Endothelial cell of umbilical vein (primary cell): ENCODE measurements around the gene GRM7. TPM values are rescaled to one million over a fixed set of nuclear protein-coding genes. Genes with fewer than 3 reads are reported as not detected.

ENCODE experiments used
- BruUV-seq: library from RNA; stranded (reverse); fragments of 400-500 nt; replicated peaks from 2 replicates; lab custom pipeline; 2021; lab: Mats Ljungman, UMichigan
- CTCF ChIA-PET: fragments of 300-600, 350-600 bp; sonication (Branson Sonifier 250); formaldehyde crosslinking; loops from one replicate; lab custom pipeline; 2021; ENCODE audit warnings: antibody characterized with exemption, inconsistent platforms; lab: Charles Lee
- POLR2A ChIA-PET: fragments of 300-600, 350-600 bp; sonication (Branson Sonifier 250); formaldehyde crosslinking; loops from one replicate; lab custom pipeline; 2021; ENCODE audit warnings: antibody characterized with exemption, inconsistent platforms; lab: Charles Lee
- DNase-seq: peaks from one replicate; pipeline ENCODE4 v3.0.0-alpha.2; 2011; ENCODE audit warnings: low read depth, low spot score
- FAIRE-seq: peaks from 2 replicates; lab custom pipeline; 2011; peaks lifted over from hg19 to GRCh38; lab: Jason Lieb, UNC
- H2AFZ ChIP-seq: 2 replicates; pipeline ENCODE4 v1.6.0; 2012; ENCODE audit warnings: low read depth, low read length, control low read depth, inconsistent platforms
- H3K27ac ChIP-seq: 2 replicates; pipeline ENCODE4 v1.5.1; 2011; ENCODE audit warnings: low read depth, mild to moderate bottlenecking, control low read depth, low read length, moderate library complexity; ENCODE audit not compliant: insufficient read depth
- H3K27me3 ChIP-seq, 2 experiments: 2 replicates each; pipeline versions ENCODE4 v1.6.0 to v1.6.1; 2011; ENCODE audit warnings: low read length in 2 of 2, mixed read lengths in 1 of 2; ENCODE audit not compliant: control insufficient read depth in 2 of 2, insufficient read depth in 2 of 2
- H3K36me3 ChIP-seq, 2 experiments: 2 replicates in 1 of 2; 3 replicates in 1 of 2; pipeline ENCODE4 v1.5.1; 2011; ENCODE audit warnings: low read length in 2 of 2, mild to moderate bottlenecking in 1 of 2, moderate library complexity in 1 of 2; ENCODE audit not compliant: control insufficient read depth in 2 of 2, insufficient read depth in 2 of 2; ENCODE audit errors: extremely low read depth in 1 of 2
- H3K4me1 ChIP-seq: 3 replicates; pipeline ENCODE4 v1.5.1; 2011; ENCODE audit warnings: mild to moderate bottlenecking, low read length; ENCODE audit not compliant: control insufficient read depth, insufficient read depth; ENCODE audit errors: extremely low read depth
- H3K4me2 ChIP-seq: 2 replicates; pipeline ENCODE4 v1.6.1; 2011; ENCODE audit warnings: low read length, control low read depth, mixed read lengths; ENCODE audit not compliant: insufficient read depth
- H3K4me3 ChIP-seq, 3 experiments: fragments of 200-600 bp in 1 of 3; sonication (generic), shearing (Covaris generic) in 1 of 3; replicated peaks in 1 of 3; 2 replicates each; pipeline ENCODE4 v1.5.1; 2011 to 2016; ENCODE audit warnings: control low read depth in 3 of 3, low read length in 3 of 3, mild to moderate bottlenecking in 2 of 3, inconsistent platforms in 1 of 3, low read depth in 1 of 3, moderate library complexity in 1 of 3; ENCODE audit not compliant: insufficient read depth in 1 of 3
- H3K79me2 ChIP-seq: 2 replicates; pipeline ENCODE4 v1.6.0; 2012; ENCODE audit warnings: low read length, inconsistent platforms; ENCODE audit not compliant: control insufficient read depth, insufficient read depth
- H3K9ac ChIP-seq: replicated peaks from 2 replicates; pipeline ENCODE3; 2011; ENCODE audit warnings: low read length, control low read depth; ENCODE audit not compliant: insufficient read depth; ENCODE audit errors: extremely low read depth
- H3K9me1 ChIP-seq: replicated peaks from 3 replicates; pipeline ENCODE4 v1.6.0; 2011; ENCODE audit warnings: mild to moderate bottlenecking, low read length; ENCODE audit not compliant: control insufficient read depth, insufficient read depth; ENCODE audit errors: extremely low read depth
- H3K9me3 ChIP-seq: replicated peaks from 2 replicates; pipeline ENCODE4 v1.5.1; 2012; ENCODE audit warnings: low read length, inconsistent platforms; ENCODE audit not compliant: control insufficient read depth, insufficient read depth
- H4K20me1 ChIP-seq: replicated peaks from 2 replicates; pipeline ENCODE3; 2011; ENCODE audit warnings: mild to moderate bottlenecking, low read length; ENCODE audit not compliant: control insufficient read depth, insufficient read depth; ENCODE audit errors: extremely low read depth
- EZH2 ChIP-seq: IDR thresholded peaks from 2 replicates; pipeline ENCODE4 v1.6.1; 2012; ENCODE audit warnings: borderline replicate concordance, low read depth, mild to moderate bottlenecking, moderate library complexity, low read length, inconsistent platforms; ENCODE audit not compliant: severe bottlenecking
- FOS ChIP-seq: IDR thresholded peaks from 2 replicates; pipeline ENCODE4 v1.6.1; 2011; ENCODE audit warnings: mild to moderate bottlenecking, low read length, moderate library complexity, borderline replicate concordance; ENCODE audit not compliant: insufficient read depth
- GATA2 ChIP-seq: IDR thresholded peaks from 2 replicates; pipeline ENCODE4 v1.7.0; 2011; ENCODE audit warnings: low read depth, mild to moderate bottlenecking, moderate library complexity, mixed read lengths, low read length; ENCODE audit not compliant: insufficient read length, insufficient read depth
- JUN ChIP-seq: IDR thresholded peaks from 2 replicates; pipeline ENCODE4 v1.6.1; 2011; ENCODE audit warnings: borderline replicate concordance, low read depth; ENCODE audit not compliant: insufficient read length, insufficient read depth
- MYC ChIP-seq: IDR thresholded peaks from one replicate; pipeline ENCODE4 v1.6.1; 2011; ENCODE audit warnings: mild to moderate bottlenecking, low read depth, low read length
- POLR2A ChIP-seq: IDR thresholded peaks from 2 replicates; pipeline ENCODE4 v1.6.1; 2012; ENCODE audit warnings: low read depth, mild to moderate bottlenecking, control low read depth, low read length
- POLR2AphosphoS5 ChIP-seq: IDR thresholded peaks from 2 replicates; pipeline ENCODE4 v1.6.1; 2012; ENCODE audit warnings: low read depth, mild to moderate bottlenecking, control low read depth, low read length, moderate library complexity; ENCODE audit not compliant: insufficient read depth
- dilution Hi-C: fragments of 300-500 bp; cut with MboI; formaldehyde crosslinking; loops from one replicate; pipeline ENCODE4 v1.15.0; 2019; ENCODE audit warnings: low sequenced_read_pairs; ENCODE audit not compliant: extremely low pct_ligation_motif_present
- intact Hi-C: fragments of 100-400 bp; cut with micrococcal nuclease; formaldehyde crosslinking; loops from one replicate; pipeline ENCODE4 v1.10.0; 2022
- polyA plus RNA-seq, 4 experiments: library from polyadenylated mRNA; depleted of rRNA in 3 of 4; stranded (reverse) in 3 of 4; unstranded in 1 of 4; fragments of >200 nt; gene quantifications; 2 replicates each; pipeline versions ENCODE4 v1.2.1 to v1.2.3, GENCODE V29; 2011 to 2012; ENCODE audit warnings: missing spikeins in 1 of 4
- total RNA-seq: library from RNA; stranded (reverse); gene quantifications from 2 replicates; pipeline ENCODE4 v1.2.3, GENCODE V29; 2021
- TF ChIP-seq, protein P1 (sequence below), 2 donors: IDR thresholded peaks; 1 replicate in 1 of 2; 2 replicates in 1 of 2; pipeline ENCODE4 v1.5.1; 2011; ENCODE audit warnings: low read length in 2 of 2, mild to moderate bottlenecking in 2 of 2, moderate library complexity in 2 of 2, control low read depth in 1 of 2, inconsistent platforms in 1 of 2, low read depth in 1 of 2; ENCODE audit not compliant: insufficient read depth in 1 of 2; ENCODE audit errors: extremely low read depth in 1 of 2
- TF ChIP-seq, protein P2 (sequence below): IDR thresholded peaks from 2 replicates; pipeline ENCODE4 v1.6.1; 2011; ENCODE audit not compliant: insufficient read depth, insufficient read length

The GRM7 gene
- total and polyA plus RNA-seq, 2 donors (not counting 3 experiments of a cell fraction or from before 2014, with no cell fraction given) = 0.12 TPM; not detected in 1

DNA sequence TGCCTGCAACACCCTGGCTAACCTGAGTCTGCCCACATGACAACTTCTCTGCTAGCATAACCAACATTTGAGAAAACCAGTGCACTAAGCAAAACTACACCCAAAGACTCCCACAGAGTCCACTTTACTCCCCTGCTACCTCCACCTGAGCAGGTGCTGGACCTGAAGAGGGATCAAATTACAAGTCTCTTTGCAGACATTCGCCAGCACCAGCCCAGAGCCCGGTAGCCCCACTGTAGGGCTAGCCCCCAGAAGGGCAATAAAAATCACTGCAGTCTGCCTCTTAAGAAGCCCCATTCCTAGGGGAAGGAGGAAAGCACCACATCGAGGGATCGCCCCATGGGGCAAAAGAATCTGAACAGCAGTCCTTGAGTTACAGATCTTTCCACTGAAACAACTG is 472.2 kb downstream of the GRM7 start:
- no peak for FAIRE-seq
- dilution Hi-C loops (no loop called here), intact Hi-C loops (no loop called here)
- H3K9me1 ChIP-seq = no peaks in the 10 kb centered on the region
- H3K9ac ChIP-seq = no peak overlapping the region
- H3K4me3 ChIP-seq = no peak overlapping the region
- H4K20me1 ChIP-seq = no peaks in the 10 kb centered on the region
- ChIA-PET CTCF (interaction anchor here (0.9 to 1.5 kb wide), 4 partner anchors 8 to 30 kb away, joined by 3 to 4 read pairs (median 4); no protein-coding TSS in a partner anchor), POLR2A (no interaction called here)
- no peak for TF ChIP-seq GATA2
- TF ChIP-seq, protein P1, sequence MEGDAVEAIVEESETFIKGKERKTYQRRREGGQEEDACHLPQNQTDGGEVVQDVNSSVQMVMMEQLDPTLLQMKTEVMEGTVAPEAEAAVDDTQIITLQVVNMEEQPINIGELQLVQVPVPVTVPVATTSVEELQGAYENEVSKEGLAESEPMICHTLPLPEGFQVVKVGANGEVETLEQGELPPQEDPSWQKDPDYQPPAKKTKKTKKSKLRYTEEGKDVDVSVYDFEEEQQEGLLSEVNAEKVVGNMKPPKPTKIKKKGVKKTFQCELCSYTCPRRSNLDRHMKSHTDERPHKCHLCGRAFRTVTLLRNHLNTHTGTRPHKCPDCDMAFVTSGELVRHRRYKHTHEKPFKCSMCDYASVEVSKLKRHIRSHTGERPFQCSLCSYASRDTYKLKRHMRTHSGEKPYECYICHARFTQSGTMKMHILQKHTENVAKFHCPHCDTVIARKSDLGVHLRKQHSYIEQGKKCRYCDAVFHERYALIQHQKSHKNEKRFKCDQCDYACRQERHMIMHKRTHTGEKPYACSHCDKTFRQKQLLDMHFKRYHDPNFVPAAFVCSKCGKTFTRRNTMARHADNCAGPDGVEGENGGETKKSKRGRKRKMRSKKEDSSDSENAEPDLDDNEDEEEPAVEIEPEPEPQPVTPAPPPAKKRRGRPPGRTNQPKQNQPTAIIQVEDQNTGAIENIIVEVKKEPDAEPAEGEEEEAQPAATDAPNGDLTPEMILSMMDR (IDR thresholded peaks at IDR 0.05; ENCODE audit: extremely low read depth in 1 of 2, insufficient read depth in 1 of 2, low read depth in 1 of 2, low read length in 2 of 2) = no peak
- no peak for TF ChIP-seq POLR2AphosphoS5
- no peak for TF ChIP-seq FOS
- no peak for TF ChIP-seq MYC
- no peak for TF ChIP-seq JUN
- TF ChIP-seq, protein P2, sequence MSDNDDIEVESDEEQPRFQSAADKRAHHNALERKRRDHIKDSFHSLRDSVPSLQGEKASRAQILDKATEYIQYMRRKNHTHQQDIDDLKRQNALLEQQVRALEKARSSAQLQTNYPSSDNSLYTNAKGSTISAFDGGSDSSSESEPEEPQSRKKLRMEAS = no peak
- no peak for TF ChIP-seq EZH2
- TF ChIP-seq POLR2A = no peak
- no peak overlapping the region for H3K4me2 ChIP-seq
- no peak for DNase-seq
- no peaks in the 10 kb centered on the region for H3K79me2 ChIP-seq
- no peaks in the 10 kb centered on the region for H3K27me3 ChIP-seq
- H3K4me1 ChIP-seq = no peaks in the 10 kb centered on the region
- no peak overlapping the region for H3K27ac ChIP-seq
- H2AFZ ChIP-seq = no peak overlapping the region
- no TSS peak for BruUV-seq
- no peaks in the 10 kb centered on the region for H3K36me3 ChIP-seq
- H3K9me3 ChIP-seq = no peaks in the 10 kb centered on the region
